GM12891 (cell line): ENCODE measurements around the gene KDM2B.

Source experiments
- POLR2A ChIP-seq: IDR thresholded peaks from 2 replicates; pipeline ENCODE4 v1.6.1; 2011; ENCODE audit warnings: low read depth, low read length, control low read depth
- POLR2AphosphoS5 ChIP-seq: IDR thresholded peaks from 2 replicates; pipeline ENCODE4 v1.6.1; 2011; ENCODE audit warnings: low read depth, low read length, control low read depth
- POU2F2 ChIP-seq: IDR thresholded peaks from 2 replicates; pipeline ENCODE4 v1.6.1; 2011; ENCODE audit warnings: low read depth, mild to moderate bottlenecking, control low read depth, low read length, moderate library complexity
- SPI1 ChIP-seq: IDR thresholded peaks from 2 replicates; pipeline ENCODE4 v1.6.1; 2011; ENCODE audit warnings: low read depth, low read length, control low read depth
- TAF1 ChIP-seq: IDR thresholded peaks from 2 replicates; pipeline ENCODE4 v1.6.1; 2011; ENCODE audit warnings: low read depth, low read length, control low read depth

DNA sequence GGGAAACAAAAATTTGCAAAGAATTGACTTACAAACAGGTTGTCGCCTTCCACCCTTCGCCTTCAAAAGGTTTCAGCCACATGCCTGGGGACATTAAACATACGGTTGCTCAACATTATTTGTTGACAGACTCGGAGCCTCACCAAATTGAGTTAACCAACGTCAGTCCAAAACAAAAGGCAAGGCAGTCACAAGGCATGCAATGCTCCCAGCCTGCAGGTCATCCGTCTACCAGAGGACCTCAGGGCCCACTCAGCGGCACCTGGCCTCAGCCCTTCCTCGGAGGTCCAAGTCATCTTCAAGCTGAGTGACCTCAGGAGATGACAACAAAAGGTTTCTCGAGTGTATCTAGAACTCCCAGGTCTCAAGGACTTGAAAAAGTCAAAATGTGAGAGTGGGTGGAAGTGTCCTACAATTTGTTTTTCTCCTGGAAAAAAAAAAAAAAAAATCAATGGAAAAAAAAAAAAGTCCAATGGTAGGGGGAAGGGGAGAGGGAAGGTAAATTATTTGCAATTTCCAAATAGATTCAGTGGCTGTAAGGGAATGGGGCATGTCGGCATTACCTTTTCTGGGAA is 64.3 kb downstream of the KDM2B start:
- TF ChIP-seq TAF1: no peak
- no peak for TF ChIP-seq POLR2A
- TF ChIP-seq POLR2AphosphoS5: no peak
- TF ChIP-seq POU2F2: no peak
- TF ChIP-seq SPI1: no peak
